ENCODE measurements around the gene SSBP4. TPM values are rescaled to one million over a fixed set of nuclear protein-coding genes. Genes with fewer than 3 reads are reported as not detected.

The SSBP4 gene
- total RNA-seq, 1 donor, result 77.8 TPM

DNA sequence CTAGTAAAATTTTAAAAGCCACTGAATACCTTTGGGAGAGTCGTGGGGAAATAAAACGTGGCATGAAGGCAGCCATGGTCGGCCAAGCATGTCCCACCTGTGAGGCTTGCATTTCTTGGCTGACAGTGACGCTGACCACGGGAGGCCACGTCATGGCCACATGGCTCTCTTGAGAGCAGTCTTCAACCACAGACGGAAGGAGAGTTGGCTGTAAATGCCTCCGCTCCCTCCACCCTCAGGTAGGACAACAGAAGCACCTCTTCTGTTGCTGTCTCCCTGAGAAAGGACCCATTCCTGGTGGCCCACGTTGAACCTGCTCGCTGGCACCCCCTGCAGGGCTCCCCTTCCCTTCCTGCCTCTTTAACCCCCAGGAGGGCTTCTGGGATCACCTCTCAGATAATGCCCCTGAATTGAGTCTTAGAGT lies 11.1 kb upstream of the SSBP4 start:
- Histone ChIP-seq H3K9me3 (ENCODE audit: low read depth, low read length) (no peaks in the 10 kb centered on the region), H3K4me1 (ENCODE audit: insufficient read depth, low read length) (peaks cover 6% of the 10 kb centered on the region), H2AFZ (ENCODE audit: low read length) (peak overlapping the region; percentile 71)

DNA sequence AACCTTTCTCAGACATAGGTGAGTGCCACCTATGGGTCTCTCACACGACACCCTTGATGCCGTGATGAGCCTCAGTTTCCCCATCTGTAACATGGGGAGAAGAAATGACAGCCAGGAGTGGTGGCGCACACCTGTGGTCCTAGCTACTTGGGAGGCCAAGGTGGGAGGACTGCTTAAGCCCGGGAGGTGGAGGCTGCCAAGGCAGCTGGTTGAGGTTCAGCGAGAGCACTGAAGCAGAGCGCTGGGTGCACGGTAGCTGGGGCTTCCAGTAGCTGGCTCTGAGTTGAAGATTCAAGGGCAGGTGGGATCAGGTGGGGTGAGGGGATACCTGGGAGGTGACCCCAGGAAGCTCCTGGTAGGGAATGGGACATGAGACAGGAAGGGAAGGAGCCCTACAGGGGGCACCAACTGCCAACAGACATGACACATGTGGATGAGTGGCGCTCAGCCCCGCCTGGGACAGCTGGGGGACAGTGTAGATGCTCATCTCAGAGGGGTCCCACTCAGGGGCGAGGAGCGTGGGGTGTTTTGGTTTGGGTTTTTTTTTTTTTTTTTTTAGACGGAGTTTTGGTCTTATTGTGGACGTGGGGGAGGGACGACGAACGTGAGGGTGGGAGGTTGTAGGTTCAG lies 6.5 kb upstream of the SSBP4 start:
- Histone ChIP-seq H3K27me3 (ENCODE audit: insufficient read depth, low read length) (no peaks in the 10 kb centered on the region), H3K79me2 (ENCODE audit: insufficient read depth, low read length) (no peaks in the 10 kb centered on the region), H2AFZ (ENCODE audit: low read length) (no peak overlapping the region), H3K36me3 (ENCODE audit: insufficient read depth, low read length) (no peaks in the 10 kb centered on the region), H3K9me3 (ENCODE audit: low read depth, low read length) (no peaks in the 10 kb centered on the region), H3K27ac (ENCODE audit: low read depth, low read length) (no peak overlapping the region), H3K4me1 (ENCODE audit: insufficient read depth, low read length) (peaks cover 42% of the 10 kb centered on the region), H3K4me2 (ENCODE audit: insufficient read depth, low read length) (no peak overlapping the region), H3K4me3 (ENCODE audit: insufficient read depth, low read length) (no peak overlapping the region), H4K20me1 (ENCODE audit: insufficient read depth, low read length) (no peaks in the 10 kb centered on the region)
- DNase-seq (ENCODE audit: insufficient read length, low spot score, missing footprints), result peak; percentile 43
- TF ChIP-seq, protein P1, sequence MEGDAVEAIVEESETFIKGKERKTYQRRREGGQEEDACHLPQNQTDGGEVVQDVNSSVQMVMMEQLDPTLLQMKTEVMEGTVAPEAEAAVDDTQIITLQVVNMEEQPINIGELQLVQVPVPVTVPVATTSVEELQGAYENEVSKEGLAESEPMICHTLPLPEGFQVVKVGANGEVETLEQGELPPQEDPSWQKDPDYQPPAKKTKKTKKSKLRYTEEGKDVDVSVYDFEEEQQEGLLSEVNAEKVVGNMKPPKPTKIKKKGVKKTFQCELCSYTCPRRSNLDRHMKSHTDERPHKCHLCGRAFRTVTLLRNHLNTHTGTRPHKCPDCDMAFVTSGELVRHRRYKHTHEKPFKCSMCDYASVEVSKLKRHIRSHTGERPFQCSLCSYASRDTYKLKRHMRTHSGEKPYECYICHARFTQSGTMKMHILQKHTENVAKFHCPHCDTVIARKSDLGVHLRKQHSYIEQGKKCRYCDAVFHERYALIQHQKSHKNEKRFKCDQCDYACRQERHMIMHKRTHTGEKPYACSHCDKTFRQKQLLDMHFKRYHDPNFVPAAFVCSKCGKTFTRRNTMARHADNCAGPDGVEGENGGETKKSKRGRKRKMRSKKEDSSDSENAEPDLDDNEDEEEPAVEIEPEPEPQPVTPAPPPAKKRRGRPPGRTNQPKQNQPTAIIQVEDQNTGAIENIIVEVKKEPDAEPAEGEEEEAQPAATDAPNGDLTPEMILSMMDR (IDR thresholded peaks at IDR 0.05; ENCODE audit: extremely low read depth, low read depth, low read length), result no peak

More for the DNA sequence above, 11.1 kb upstream of the SSBP4 start:
- H3K4me3 ChIP-seq (ENCODE audit: insufficient read depth, low read length), result no peak overlapping the region
- no peaks in the 10 kb centered on the region for H3K36me3 ChIP-seq (ENCODE audit: insufficient read depth, low read length)
- H3K27me3 ChIP-seq (ENCODE audit: insufficient read depth, low read length), result no peaks in the 10 kb centered on the region
- TF ChIP-seq, protein P1 (IDR thresholded peaks at IDR 0.05; ENCODE audit: extremely low read depth, low read depth, low read length), result peak; percentile 47
- no peaks in the 10 kb centered on the region for H4K20me1 ChIP-seq (ENCODE audit: insufficient read depth, low read length)
- peak; percentile 67 for DNase-seq (ENCODE audit: insufficient read length, low spot score, missing footprints)
- H3K27ac ChIP-seq (ENCODE audit: low read depth, low read length), result no peak overlapping the region
- H3K4me2 ChIP-seq (ENCODE audit: insufficient read depth, low read length), result no peak overlapping the region
- H3K79me2 ChIP-seq (ENCODE audit: insufficient read depth, low read length), result no peaks in the 10 kb centered on the region

DNA sequence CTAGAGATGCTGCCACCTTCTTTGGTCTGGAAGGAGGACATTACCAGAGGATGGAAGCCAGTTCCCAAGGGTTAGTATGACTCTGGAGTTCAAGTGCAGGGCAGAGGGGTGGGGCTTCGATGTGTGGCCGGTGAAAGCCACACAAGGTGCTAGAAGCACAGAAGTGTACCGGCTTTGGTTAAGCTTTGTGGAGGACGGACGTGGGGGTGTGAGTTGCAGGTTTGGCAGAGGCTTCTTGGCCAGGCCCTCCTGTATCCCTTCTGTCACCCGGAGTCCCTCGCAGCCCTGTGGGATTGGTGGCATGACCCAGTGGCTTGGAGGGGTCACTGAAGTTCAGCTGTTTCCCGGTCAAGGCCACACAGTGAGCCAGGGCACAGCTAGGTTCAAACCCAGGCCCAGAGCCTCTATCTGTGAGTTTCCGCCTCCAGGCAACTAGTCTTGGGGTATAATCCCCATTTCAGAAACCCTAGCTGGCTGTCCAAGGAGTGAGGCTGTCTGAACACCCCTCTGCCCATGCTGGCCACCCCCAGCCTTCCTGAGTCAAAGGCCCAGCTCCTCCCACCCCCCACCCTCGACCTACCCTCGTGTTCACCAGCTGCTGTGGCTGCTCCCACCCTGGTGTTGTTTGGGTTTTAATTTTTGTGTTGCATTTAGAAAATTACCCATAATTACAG lies 4.6 kb upstream of the SSBP4 start:
- Histone ChIP-seq H3K4me3 (ENCODE audit: insufficient read depth, low read length) (peak overlapping the region; percentile 65), H3K36me3 (ENCODE audit: insufficient read depth, low read length) (no peaks in the 10 kb centered on the region), H3K79me2 (ENCODE audit: insufficient read depth, low read length) (peaks cover 7% of the 10 kb centered on the region), H3K4me2 (ENCODE audit: insufficient read depth, low read length) (peak overlapping the region; percentile 81), H2AFZ (ENCODE audit: low read length) (peak overlapping the region; percentile 36), H3K27me3 (ENCODE audit: insufficient read depth, low read length) (no peaks in the 10 kb centered on the region), H4K20me1 (ENCODE audit: insufficient read depth, low read length) (no peaks in the 10 kb centered on the region), H3K9me3 (ENCODE audit: low read depth, low read length) (no peaks in the 10 kb centered on the region), H3K4me1 (ENCODE audit: insufficient read depth, low read length) (peaks cover 49% of the 10 kb centered on the region), H3K27ac (ENCODE audit: low read depth, low read length) (peak overlapping the region; percentile 84)
- TF ChIP-seq, protein P1 (IDR thresholded peaks at IDR 0.05; ENCODE audit: extremely low read depth, low read depth, low read length), result no peak
- DNase-seq (ENCODE audit: insufficient read length, low spot score, missing footprints), result peak; percentile 92

DNA sequence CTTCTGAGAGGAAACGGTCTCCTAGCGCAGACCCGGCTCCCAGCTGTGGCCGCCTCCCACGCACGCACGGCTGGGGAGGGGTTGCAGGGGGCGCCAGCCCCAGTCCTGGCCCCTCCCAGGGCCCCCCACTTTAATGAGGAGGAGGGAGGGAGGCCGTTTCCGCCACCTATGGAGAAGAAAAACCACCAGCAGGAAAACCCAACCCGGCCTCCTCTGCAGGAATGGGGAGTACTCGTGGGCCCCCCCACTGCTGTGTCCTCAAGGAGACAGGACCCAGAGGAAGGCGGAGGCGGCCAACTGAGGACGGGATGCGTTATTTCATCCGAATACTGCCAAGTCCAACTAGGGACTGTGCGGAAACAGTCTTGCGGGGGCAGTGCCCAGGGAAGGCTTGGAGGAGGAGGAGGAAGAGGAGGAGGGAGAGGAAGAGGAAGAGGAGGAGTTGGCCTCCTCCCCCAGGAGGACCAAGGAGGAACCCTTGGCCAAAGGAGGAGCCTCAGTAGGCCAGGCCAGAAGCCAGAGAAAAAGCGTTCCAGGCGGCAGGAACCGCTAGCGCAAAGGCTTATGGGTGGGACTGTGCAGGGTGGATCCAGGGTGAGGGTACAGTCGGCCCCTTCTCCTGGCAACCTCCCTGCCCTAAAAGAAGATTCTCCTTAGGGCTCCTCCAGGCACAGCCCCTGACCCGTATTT lies 3.9 kb upstream of the SSBP4 start:
- H3K4me1 ChIP-seq (ENCODE audit: insufficient read depth, low read length), result peaks cover 51% of the 10 kb centered on the region
- H3K9me3 ChIP-seq (ENCODE audit: low read depth, low read length), result no peaks in the 10 kb centered on the region
- H3K4me2 ChIP-seq (ENCODE audit: insufficient read depth, low read length), result peak overlapping the region; percentile 81
- H3K27ac ChIP-seq (ENCODE audit: low read depth, low read length), result peak overlapping the region; percentile 84
- H3K27me3 ChIP-seq (ENCODE audit: insufficient read depth, low read length), result no peaks in the 10 kb centered on the region
- peak; percentile 94 for DNase-seq (ENCODE audit: insufficient read length, low spot score, missing footprints)
- H4K20me1 ChIP-seq (ENCODE audit: insufficient read depth, low read length), result peaks cover 3% of the 10 kb centered on the region
- TF ChIP-seq, protein P1 (IDR thresholded peaks at IDR 0.05; ENCODE audit: extremely low read depth, low read depth, low read length), result no peak
- H3K79me2 ChIP-seq (ENCODE audit: insufficient read depth, low read length), result peaks cover 14% of the 10 kb centered on the region
- peak overlapping the region; percentile 87 for H2AFZ ChIP-seq (ENCODE audit: low read length)
- H3K36me3 ChIP-seq (ENCODE audit: insufficient read depth, low read length), result no peaks in the 10 kb centered on the region
- H3K4me3 ChIP-seq (ENCODE audit: insufficient read depth, low read length), result peak overlapping the region; percentile 65
